KBM-7 (cell line): ENCODE measurements around the gene CDC27.
"Not testable (repeated sequence)": the region's sequence is repeated elsewhere in the genome, so short reads cannot be mapped to it uniquely, and the experiment has no call there.

Experiments
- DNase-seq: peaks from one replicate; pipeline ENCODE4 v3.0.0-alpha.2; 2015
- in situ Hi-C: fragments of 300-500 bp; cut with MboI; formaldehyde crosslinking; loops from 2 replicates; pipeline ENCODE4 v1.14.3; 2020; ENCODE audit warnings: low sequenced_read_pairs, low pct_unique_long_range_greater_than_20kb, mixed read lengths

The CDC27 gene

DNA sequence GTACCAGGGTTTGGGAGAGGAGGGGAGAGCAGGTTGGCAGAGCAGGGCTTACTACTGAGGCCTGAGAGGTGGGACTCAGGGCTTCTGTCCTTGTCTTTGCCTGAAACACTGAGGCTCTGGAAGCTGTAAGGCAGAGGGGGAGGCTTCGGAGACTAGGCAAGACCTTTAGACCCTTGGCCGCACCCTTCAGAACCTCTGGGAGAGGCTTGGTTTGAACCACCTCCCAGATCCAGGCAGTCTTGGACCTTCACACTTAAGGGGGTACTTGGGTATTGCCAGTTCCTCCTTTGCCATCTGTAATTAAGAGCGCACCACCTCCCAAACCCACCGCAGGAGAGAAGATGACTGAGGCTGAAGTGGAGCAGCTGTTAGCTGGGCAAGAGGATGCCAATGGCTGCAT, 33.0 kb upstream of the CDC27 start:
- in situ Hi-C loops: no loop called here

DNA sequence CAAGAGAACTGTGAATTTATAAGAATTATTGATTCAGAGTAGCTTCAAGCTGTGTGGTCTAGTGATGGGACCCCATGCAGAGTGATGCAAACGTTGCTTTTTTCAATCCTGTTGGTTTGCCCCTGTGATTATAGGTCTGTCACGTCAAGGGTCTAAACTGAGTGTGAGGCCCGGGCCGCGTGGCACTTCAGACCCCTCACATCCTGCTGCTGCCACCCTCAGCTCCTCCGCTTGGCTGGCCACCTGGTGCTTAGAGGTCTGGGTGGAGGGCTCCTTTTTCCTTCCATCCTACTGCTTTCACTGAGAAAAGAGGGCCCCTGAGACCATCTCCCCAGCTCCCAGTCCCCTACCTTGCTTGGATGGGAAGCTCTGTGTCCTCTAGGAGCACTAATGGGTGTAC, 32.1 kb upstream of the CDC27 start:
- in situ Hi-C loops: no loop called here
- no peak for DNase-seq

More for the DNA sequence above, 33.0 kb upstream of the CDC27 start:
- no peak for DNase-seq

DNA sequence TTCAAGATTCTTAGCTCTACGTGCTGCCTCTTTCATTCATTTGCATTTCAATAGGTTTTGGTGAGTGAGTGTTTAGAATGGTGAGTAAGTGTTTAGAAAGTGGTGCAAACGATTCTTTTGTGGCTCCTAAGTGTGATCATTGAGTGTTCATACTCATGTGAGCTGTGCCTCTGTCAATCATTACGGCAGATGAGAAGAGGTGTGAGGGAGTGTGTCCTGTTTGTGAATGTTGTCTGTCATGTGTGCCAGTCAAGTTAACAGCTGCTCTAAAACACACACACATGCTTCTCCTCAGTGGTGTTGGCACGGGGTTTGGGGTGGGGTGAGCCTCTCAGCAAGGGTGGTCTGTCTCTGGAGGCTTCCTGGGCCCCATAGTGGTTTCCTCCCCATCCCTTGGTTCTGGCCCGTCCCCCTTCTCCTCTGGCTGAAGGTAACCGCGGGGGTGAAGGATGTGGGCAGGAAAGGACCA, 31.5 kb upstream of the CDC27 start:
- in situ Hi-C loops: no loop called here
- no peak for DNase-seq

DNA sequence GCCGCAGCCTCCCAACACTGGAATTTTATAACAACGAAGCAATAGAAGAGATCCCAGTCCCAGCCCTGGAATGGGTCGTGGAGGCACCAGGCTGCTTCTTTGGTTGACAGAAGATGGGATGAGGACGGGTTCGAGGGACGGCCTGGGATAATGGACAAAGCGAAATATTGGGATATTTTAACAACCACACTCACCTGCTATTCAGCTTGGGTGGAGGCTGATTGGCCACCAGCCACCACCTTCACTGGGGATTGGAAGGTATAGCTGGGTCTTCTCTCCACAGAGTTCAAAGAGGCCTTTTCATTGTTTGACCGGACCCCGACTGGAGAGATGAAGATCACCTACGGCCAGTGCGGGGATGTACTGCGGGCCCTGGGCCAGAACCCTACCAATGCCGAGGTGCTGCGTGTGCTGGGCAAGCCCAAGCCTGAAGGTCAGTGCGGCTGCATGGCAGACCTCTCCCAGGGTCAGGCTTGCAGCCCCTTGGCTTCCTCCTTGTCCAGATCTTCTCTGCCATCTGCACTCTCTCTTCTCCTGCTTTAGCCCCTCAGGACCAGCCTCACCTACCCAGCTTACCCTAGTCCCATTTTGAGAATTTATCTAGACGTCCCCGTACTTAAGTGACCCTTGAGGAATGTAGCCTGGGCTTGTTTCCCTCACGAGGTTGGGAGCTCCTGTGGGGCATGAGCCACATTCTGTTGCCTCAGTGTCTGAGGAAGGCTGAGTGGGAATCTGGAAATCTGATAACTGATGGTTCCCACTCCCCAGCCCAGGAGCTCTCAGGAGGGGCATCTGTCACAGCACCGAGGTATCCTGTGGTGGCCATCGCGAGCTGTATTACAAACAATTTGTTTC, 30.8 kb upstream of the CDC27 start:
- DNase-seq: no peak
- in situ Hi-C loops: no loop called here

DNA sequence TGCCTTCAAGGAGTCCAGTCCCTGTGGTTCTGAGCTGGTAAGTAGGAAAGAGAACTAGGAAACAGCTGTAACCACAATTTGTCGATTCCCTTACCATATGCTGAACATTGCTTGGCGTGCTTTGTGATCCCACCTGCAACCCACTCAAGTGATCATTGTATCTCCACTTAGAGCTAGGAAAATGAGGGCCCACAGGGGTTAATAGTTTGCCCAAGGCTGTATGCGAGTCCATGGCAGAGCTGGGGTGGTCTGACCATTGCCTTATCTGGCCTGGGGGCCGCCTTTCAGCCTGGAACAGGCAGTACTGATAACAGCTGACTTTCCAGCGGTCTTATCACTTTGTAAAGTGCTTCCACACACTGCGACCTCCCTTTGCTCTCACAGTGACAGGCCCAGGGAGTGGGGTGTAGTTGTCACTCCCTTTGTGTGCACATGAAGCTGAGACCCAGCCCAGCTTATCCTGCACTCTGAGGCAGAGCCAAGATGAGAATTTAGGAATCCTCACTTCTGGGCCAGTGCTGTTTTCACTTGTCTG, 29.9 kb upstream of the CDC27 start:
- DNase-seq: peak; percentile 58
- in situ Hi-C loops: no loop called here

DNA sequence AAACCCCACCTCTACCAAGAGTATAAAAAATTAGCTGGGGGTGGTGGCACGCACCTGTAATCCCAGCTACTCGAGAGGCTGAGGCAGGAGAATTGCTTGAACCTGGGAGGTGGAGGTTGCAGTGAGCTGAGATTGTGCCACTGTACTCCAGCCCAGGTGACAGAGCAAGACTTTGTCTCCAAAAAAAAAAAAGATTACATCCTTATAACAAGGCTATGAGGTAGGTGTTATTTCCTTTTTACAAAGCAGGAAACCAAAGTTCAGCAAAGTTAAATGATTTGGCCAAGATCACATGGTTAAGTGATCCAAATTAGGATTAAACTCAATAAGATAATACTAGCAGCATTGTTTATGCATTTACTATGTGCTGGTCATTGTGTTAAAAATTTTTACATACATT, 28.2 kb upstream of the CDC27 start:
- DNase-seq, in situ Hi-C loops: not testable (repeated sequence)

DNA sequence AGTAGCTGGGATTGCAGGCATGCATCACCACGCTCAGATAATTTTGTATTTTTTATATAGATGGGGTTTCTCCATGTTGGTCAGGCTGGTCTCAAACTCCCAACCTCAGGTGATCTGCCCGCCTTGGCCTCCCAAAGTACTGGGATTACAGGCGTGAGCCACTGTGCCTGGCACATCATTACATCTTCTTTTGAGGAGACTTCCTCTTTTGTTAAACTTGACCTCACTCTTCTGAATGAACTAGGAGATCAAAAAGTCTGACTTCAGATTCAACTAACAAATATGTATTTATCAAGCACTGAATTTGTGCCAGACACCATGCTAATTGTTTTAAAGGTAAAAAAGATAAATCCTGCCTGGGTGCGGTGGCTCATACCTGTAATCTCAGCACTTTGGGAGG, 27.7 kb upstream of the CDC27 start:
- in situ Hi-C loops, DNase-seq: not testable (repeated sequence)

DNA sequence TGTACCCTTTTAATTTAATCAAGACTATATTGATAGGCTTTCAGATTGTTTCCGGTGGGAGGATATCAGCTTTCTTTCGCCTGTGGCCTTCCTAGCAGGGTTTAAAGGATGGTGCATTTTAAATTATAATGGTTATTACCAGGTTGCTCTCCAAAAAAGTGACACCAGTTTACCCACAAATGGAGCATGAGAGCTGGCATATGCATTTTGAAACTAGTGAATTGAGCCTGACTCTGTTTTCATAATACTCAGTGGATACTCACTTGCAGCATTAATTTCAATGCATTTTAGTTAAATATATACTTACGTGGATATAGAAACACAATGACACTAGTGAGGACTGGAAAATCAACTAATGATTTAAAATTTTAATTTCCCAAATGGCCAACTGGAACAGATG, 25.8 kb upstream of the CDC27 start:
- in situ Hi-C loops: no loop called here
- DNase-seq: no peak

DNA sequence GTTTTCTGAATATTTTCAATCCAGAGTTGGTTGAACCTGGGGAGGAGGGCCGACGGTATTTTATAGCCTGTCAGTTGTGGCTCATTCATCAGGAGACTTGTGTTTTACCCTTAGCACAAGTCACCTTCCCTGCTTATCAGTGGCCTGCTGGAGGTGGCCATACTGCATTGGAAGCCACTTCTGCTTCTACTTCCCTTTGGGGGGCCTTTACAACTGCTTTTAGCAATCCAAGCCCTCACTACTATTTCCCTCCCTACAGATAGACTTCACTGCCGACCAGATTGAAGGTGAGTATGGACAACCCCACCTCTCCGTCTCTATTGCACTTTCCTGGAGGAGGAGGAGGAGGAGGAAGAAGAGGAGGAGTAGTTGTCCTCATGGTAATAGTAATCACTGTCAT, 24.4 kb upstream of the CDC27 start:
- DNase-seq: no peak
- in situ Hi-C loops: no loop called here

DNA sequence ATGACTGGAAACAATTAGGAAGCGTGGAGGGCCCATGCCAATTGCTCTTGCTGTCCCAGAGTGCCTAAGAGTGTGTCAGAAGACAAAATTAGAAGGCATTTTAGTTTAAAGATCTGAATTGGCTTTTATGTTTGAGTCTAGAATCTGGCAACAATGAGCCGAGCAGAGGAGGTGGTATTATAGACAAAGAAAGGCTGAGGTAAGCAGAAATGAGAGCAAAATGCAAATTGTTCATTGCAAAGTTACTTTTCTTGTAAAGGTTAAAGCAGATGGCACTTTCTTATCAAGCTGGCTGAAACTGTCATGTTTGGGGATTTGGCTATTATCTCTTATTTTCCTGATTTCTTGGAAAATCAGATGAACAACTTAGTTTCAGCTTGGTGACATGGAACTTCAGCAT, 23.4 kb upstream of the CDC27 start:
- DNase-seq: no peak
- in situ Hi-C loops: no loop called here

DNA sequence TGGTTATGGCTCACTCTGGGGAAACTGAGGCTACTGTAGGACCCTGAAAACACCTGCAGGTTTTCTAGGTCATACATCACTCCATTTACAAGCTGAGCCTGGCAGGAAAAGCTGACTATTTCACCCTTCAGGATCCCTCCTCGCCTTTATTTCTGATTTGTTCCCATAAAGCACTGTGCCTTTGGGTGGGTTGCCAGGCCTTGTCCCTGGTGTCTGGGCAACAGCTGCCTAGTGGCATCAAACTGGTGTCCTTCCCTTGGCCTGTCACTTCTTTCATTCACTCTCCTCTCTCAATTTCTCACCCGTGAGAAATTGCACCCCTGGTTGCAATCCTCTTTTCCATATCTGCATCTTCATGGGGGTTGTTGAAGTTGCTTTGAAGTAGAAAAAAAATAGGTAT, 21.7 kb upstream of the CDC27 start:
- in situ Hi-C loops: no loop called here
- DNase-seq: no peak

DNA sequence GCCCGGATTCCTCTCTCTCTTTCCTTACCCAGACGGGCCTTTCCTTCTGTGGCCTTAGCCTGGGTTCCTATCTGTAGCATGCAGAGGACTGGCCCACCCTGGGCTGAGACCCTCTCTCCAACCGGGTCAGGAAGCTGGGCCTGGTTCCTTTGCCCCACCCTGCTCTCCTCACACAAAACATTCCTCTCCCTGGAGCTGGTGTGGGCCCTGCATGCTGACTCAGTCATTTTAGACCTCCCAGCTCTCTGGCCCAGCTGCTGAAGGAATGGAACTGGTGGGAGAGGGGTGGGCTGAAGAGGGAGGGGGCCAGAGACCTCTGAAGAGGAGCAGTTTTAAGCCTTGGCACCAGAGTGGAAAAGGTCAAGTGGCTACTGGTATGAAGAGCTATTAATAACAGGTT, 21.0 kb upstream of the CDC27 start:
- in situ Hi-C loops: no loop called here
- no peak for DNase-seq

DNA sequence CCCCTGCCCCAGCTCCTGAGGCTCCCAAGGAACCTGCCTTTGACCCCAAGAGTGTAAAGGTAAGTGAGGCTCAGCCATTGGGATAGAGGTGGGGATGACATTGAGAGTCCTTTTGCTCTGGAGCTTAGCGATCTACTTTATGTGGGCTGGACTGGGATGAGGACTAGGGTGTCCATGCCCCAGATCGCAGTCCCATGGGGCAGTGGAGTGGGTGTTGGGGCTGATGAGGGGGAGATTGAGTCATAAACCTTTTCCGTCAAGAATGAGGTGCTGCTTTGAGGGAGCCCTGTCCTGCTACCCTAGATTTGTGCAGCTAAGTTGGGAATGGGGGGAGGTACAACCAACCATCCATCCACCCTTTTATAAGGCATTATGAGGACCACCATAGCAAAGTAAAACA, 20.4 kb upstream of the CDC27 start:
- DNase-seq: no peak
- in situ Hi-C loops: no loop called here

DNA sequence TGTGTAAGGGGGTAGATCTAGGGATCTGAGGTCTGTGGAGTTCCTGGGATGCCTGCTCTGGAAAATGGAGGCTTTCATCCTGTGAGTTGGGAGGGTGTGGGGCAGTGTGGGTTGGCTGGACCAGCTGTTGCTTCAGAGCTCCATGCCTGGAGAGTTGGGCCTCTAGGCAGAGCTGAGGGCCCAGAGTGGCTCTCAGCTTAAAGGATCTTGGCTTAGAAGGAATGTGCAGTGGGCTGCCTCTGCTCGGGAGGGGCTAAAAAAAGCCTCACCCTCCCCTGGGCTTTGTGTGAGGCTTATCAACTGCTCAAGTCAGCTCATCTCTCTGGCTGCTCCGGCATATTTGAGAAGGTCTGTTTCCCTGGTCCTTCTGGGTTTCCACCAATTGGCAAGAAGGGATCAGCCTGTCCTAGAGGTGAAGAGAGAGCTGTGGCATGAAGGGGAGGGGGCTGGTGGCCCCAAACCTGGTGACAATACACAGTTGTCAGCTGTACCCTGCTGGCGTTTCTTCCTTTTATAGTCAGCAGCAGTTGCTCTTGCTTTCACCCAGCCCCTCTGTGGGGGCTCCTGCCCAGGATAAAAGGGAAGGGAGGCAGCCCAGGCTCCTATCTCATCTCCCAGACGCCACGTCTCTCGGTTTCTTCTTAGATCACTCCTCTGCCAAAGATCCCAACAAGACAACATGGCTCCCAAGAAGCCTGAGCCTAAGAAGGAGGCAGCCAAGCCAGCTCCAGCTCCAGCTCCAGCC, 19.8 kb upstream of the CDC27 start, which contains the start of gene MYL4:
Gene MYL4, plus strand, starts transcription at position 605 of the 745 bp plus-strand sequence. Its CDS starts 75 bp downstream, at position 680.
- DNase-seq: no peak
- in situ Hi-C loops: no loop called here

DNA sequence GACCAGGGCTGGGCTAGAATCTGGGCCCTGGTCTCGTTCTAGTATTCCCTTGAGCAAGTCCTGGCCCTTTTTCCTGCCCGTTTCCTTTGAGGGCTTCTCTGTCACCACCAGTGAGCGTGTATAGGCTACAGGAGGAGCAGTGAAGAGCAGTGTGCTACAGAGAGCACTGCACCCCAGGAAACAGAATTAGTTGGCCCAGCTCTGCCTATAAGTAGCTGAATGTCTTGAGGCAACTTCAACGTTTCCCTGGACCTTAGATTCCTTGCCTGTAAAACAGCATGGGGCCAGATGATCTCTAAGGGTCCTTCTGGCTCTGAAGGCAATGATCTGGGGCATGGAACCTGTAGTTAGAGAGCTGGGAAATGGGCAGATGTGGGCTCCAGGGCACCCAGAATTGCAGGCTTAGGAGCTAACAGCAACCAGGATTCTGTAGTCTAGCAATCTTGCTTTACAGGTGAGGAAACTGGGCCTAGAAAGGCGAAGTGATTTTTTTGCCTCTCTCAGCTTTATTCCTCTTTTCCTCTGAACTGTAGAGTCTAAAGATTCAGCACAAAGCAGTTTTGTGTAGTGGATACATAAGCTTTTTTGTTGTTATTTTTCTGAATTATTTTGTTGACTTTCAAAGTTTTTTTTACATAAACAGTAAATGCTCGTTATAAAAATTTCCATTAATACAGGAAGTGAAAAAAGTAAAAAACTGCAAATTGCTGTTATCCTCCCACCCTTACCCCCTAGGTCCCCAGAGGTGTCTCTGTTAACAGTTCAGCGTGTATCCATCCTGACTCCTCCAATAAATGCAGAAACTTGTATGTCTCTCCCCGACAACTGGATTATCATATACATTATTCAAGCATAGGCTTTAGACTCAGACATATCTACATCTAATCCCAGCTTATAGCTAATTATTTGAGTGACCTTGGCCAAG, 18.3 kb upstream of the CDC27 start:
- in situ Hi-C loops: no loop called here

DNA sequence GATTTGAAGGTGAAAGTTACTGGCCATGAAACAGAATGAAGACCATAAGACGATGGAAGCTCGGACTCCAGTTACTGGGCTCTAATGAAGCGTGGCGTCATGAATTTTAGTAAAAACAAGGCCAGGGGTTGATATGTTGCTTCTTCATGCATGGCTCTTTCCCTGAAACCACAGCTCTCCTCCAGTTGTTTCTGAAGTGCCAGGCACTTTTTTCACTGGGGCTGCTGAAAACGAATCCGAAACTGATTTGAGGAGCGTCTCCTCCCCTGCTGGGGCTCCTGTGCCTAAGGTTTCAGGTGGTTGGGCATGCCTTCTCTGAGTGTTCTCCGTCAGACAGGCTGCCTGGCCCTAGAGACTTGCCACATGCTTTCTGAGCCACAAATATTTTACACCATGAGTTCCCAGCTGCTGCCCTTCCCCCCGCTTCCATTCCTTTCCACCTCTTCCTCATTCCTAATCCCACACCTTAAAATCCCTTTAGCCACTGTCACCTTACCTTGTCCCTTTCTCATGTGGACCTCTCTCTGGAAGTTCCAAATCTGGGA, 16.4 kb upstream of the CDC27 start:
- in situ Hi-C loops: no loop called here
- DNase-seq: peak; percentile 49

More for the DNA sequence above, 18.3 kb upstream of the CDC27 start:
- no peak for DNase-seq

DNA sequence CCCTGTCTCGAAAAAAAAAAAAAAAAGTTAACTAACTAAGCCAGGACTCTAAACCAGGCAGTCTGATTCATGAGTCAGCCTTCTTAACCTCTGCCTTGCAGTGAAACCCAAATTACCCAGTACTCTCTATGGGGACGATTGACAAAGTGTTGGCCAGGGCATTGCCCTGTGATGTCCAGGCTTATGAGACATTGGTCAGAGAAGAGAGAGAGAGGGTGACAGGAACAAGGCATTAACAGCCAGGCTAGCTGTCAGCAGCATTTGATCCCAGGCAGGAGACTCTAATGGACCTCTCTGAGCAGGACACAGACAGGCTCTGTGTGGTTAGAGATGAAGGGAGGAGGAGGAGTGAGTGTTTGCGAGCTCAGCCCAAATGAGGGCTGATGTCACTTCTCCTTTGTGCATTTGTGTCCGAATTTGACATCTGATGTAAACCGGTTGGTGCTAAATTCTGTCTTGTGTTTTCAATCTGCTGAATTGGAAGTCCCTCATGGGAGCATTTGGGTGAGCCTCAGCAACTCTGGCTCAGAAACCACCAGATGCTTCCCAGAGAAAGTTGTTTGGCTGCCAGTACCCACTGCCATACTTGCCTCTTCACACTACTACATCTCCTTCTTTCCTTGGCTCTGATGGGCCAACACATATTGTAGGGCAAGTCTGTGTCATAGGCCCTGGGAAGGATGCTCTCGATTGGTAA, 15.8 kb upstream of the CDC27 start:
- DNase-seq: peak; percentile 68
- in situ Hi-C loops: no loop called here

DNA sequence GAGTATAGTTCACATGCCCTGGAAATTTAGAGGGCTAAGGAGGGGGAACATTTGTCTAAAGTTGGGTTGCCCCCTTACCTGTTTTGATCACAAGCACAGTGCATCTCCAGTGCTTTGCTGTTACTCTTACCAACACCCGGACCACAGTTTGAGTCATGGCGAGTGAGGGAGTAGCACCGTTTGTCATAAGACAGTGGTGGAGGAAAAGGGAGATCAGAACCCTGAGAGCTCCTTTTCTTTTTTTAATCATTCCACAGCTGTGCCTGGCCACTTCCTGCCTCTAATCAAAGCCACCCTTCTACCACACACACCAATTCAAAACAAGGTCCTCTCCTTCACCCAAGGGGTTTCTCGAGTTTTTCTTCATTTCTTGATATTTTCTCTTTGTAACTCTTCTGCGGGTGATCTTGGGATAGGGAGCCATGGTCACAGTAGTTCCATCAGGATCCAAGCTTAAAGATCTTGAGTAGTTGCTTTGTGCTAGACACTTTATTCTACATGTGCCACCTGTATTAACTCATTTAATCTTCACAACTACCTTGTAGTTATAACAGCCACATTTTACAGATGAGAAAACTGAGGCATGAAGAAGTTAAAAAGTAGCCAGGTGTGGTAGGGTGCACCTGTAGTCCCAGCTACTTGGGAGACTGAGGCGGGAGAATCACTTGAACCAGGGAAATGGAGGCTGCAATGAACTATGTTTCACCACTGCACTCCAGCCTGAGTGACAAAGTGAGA, 15.1 kb upstream of the CDC27 start:
- peak; percentile 32 for DNase-seq
- in situ Hi-C loops: no loop called here
